D721Med (cell line): ENCODE results near the gene ZNF804A.

Source experiments
- DNase-seq: peaks from one replicate; pipeline ENCODE4 v3.0.0; 2011; ENCODE audit warnings: low spot score; ENCODE audit not compliant: insufficient read length
- FAIRE-seq: peaks from 2 replicates; lab custom pipeline; 2011; peaks lifted over from hg19 to GRCh38; lab: Jason Lieb, UNC
- CTCF ChIP-seq: IDR thresholded peaks from 2 replicates; pipeline ENCODE4 v1.5.1; 2012; ENCODE audit warnings: mild to moderate bottlenecking, control low read depth; ENCODE audit not compliant: insufficient read depth; ENCODE audit errors: missing control alignments

The ZNF804A gene

GRCh38 chr2:184598316-184599053, at the start of gene ZNF804A:
Gene ZNF804A, plus strand, starts transcription at chr2:184598529. Its CDS starts 431 bp downstream, at chr2:184598960.
- no peak for FAIRE-seq
- peak; percentile 27 for DNase-seq

GRCh38 chr2:184549153-184549552, 49.2 kb upstream of the ZNF804A start:
- DNase-seq: no peak
- TF ChIP-seq CTCF: no peak
- FAIRE-seq: no peak

More at GRCh38 chr2:184598316-184599053, at the start of gene ZNF804A:
- no peak for TF ChIP-seq CTCF

GRCh38 chr2:184551626-184552025, 46.7 kb upstream of the ZNF804A start:
- DNase-seq (no peak), FAIRE-seq (no peak)
- no peak for TF ChIP-seq CTCF

- TF ChIP-seq CTCF: no peak
- FAIRE-seq: no peak
- no peak for DNase-seq
Measured at GRCh38 chr2:184554736-184555135, 43.6 kb upstream of the ZNF804A start.

- DNase-seq (no peak), FAIRE-seq (no peak)
- no peak for TF ChIP-seq CTCF
Measured at GRCh38 chr2:184555352-184555751, 43.0 kb upstream of the ZNF804A start.

- no peak for TF ChIP-seq CTCF
- FAIRE-seq (no peak), DNase-seq (no peak)
Measured at GRCh38 chr2:184556639-184557038, 41.7 kb upstream of the ZNF804A start.
